ENCODE results near the gene SYNE1. TPM values are rescaled to one million over a fixed set of nuclear protein-coding genes. Genes with fewer than 3 reads are reported as not detected.

The SYNE1 gene
- polyA plus RNA-seq, 2 of the 4 experiments (the other 2 are of a cell fraction) = 10.5 to 28.5 TPM

- TF ChIP-seq ELK1 (IDR thresholded peaks at IDR 0.05; ENCODE audit: low read depth, low read length) = no peak
- TF ChIP-seq RNF2 (IDR thresholded peaks at IDR 0.05; ENCODE audit: borderline replicate concordance, low read depth) = no peak
These were observed 463.8 kb downstream of the SYNE1 start (continued) for GRCh38 chr6:152173321-152173720.

GRCh38 chr6:152170702-152171667 lies 466.2 kb downstream of the SYNE1 start:
- ATAC-seq (no peak), FAIRE-seq (no peak), DNase-seq (ENCODE audit: low read depth in 1 of 2, low spot score in 1 of 2) (no peak)
- no peak overlapping the region for H3K27ac ChIP-seq
- no peak overlapping the region for H3K4me3 ChIP-seq
- WGBS (ENCODE audit: missing lambda C conversion rate) = 89% methylated on average over 13 of the region's 13 CpGs
- no peaks in the 10 kb centered on the region for H3K9me3 ChIP-seq
- ChIA-PET POLR2A (no interaction called here), CTCF (no interaction called here)
- H3K4me2 ChIP-seq = no peak overlapping the region
- TF ChIP-seq CHD2 (IDR thresholded peaks at IDR 0.05; ENCODE audit: low read length, partially characterized antibody) (no peak), ELK1 (IDR thresholded peaks at IDR 0.05; ENCODE audit: low read depth, low read length) (no peak), RNF2 (IDR thresholded peaks at IDR 0.05; ENCODE audit: borderline replicate concordance, low read depth) (no peak), FOXS1 (CRISPR knock-in tag; IDR thresholded peaks at IDR 0.05) (no peak), CBX8 (IDR thresholded peaks at IDR 0.05) (no peak), FOSB (CRISPR knock-in tag; IDR thresholded peaks at IDR 0.05) (no peak), HDAC2 (IDR thresholded peaks at IDR 0.05) (no peak), HES2 (IDR thresholded peaks at IDR 0.05) (no peak), CTCF (IDR thresholded peaks at IDR 0.05) (no peak), POLR2A (IDR thresholded peaks at IDR 0.05; ENCODE audit: low read length) (no peak), MYC (IDR thresholded peaks at IDR 0.05; ENCODE audit: borderline replicate concordance, low read length) (no peak), HEYL (CRISPR knock-in tag; IDR thresholded peaks at IDR 0.05) (no peak)
- H3K4me1 ChIP-seq = no peaks in the 10 kb centered on the region

- ChIA-PET POLR2A (no interaction called here), CTCF (no interaction called here)
- Histone ChIP-seq H3K9me3 (no peaks in the 10 kb centered on the region), H3K4me2 (no peak overlapping the region), H3K4me3 (no peak overlapping the region), H3K27ac (no peak overlapping the region), H3K4me1 (no peaks in the 10 kb centered on the region)
- TF ChIP-seq ZSCAN20 (CRISPR knock-in tag; IDR thresholded peaks at IDR 0.05) (no peak), FOSL2 (IDR thresholded peaks at IDR 0.05) (no peak), FOSL2 (CRISPR knock-in tag; IDR thresholded peaks at IDR 0.05) (no peak), FOSB (CRISPR knock-in tag; IDR thresholded peaks at IDR 0.05) (no peak), BHLHE40 (IDR thresholded peaks at IDR 0.05; ENCODE audit: low read depth, low read length) (no peak)
- DNase-seq (ENCODE audit: low read depth in 1 of 2, low spot score in 1 of 2) = no peak
- no peak for ATAC-seq
- no peak for FAIRE-seq
- WGBS (ENCODE audit: missing lambda C conversion rate) = 81% methylated on average over 4 of the region's 4 CpGs
These were observed 466.9 kb downstream of the SYNE1 start for GRCh38 chr6:152170313-152170701.

Data from A549 (cell line).